Transverse colon (tissue), 4 donors: ENCODE results near the gene MAFB. TPM values are rescaled to one million over a fixed set of nuclear protein-coding genes. Genes with fewer than 3 reads are reported as not detected.

ENCODE experiments used
- DNase-seq: peaks from one replicate; pipeline ENCODE4 v3.0.0-alpha.2; 2019
- H3K27ac ChIP-seq, 4 donors: fragments of 200-600 bp; sonication (generic); 2 replicates each; pipeline ENCODE4 v1.5.1; 2016 to 2018; ENCODE audit warnings: inconsistent platforms in 4 of 4
- H3K27me3 ChIP-seq: fragments of 200-600 bp; sonication (generic); 2 replicates; pipeline ENCODE4 v1.5.1; 2017; ENCODE audit warnings: inconsistent platforms
- H3K36me3 ChIP-seq, 4 donors: fragments of 200-600 bp; sonication (generic); 2 replicates each; pipeline ENCODE4 v1.5.1; 2017 to 2019; ENCODE audit warnings: inconsistent platforms in 4 of 4
- H3K4me1 ChIP-seq, 4 donors: fragments of 200-600 bp; sonication (generic); 2 replicates each; pipeline ENCODE4 v1.5.1; 2017 to 2020; ENCODE audit warnings: inconsistent platforms in 4 of 4
- H3K4me3 ChIP-seq, 4 donors: fragments of 200-600 bp; sonication (generic); 1 replicate in 1 of 4; 2 replicates in 3 of 4; pipeline versions ENCODE4 v1.5.1 to v1.6.1; 2017 to 2019; ENCODE audit warnings: inconsistent platforms in 4 of 4
- H3K9me3 ChIP-seq, 2 donors: fragments of 200-600 bp; sonication (generic); 2 replicates each; pipeline ENCODE4 v1.5.1; 2017 to 2019; ENCODE audit warnings: inconsistent platforms in 2 of 2
- EP300 ChIP-seq: sonication (generic); formaldehyde crosslinking; IDR thresholded peaks from one replicate; pipeline ENCODE4 v1.6.1; 2017; ENCODE audit warnings: antibody characterized with exemption, low read depth
- POLR2A ChIP-seq: fragments of 450-650 bp; IDR thresholded peaks from one replicate; pipeline ENCODE4 v1.6.1; 2016; ENCODE audit warnings: antibody characterized with exemption, mild to moderate bottlenecking, moderate library complexity
- POLR2AphosphoS5 ChIP-seq, 3 donors: sonication (generic); formaldehyde crosslinking; IDR thresholded peaks; one replicate each; pipeline ENCODE4 v1.6.1; 2016; ENCODE audit warnings: antibody characterized with exemption in 3 of 3
- WGBS, 2 donors: methylation state at CpG; one replicate each; pipeline ENCODE4 v1.1.5; 2018; ENCODE audit warnings: low coverage in 1 of 2; 5-methylcytosine and 5-hydroxymethylcytosine counted together
- in situ Hi-C, 4 donors: fragments of 200-750 bp; cut with MboI; loops; one replicate each; pipeline versions ENCODE4 v1.15.0 to v1.15.1; 2017; ENCODE audit warnings: low sequenced_read_pairs in 3 of 4, low pct_ligation_motif_present in 1 of 4, low pct_unique_long_range_greater_than_20kb in 1 of 4
- intact Hi-C: fragments of 100-400 bp; cut with DNase I; formaldehyde crosslinking; loops from one replicate; pipeline ENCODE4 v1.15.1; 2023; ENCODE audit warnings: low total_unique reads
- total RNA-seq, 4 donors: library from RNA; depleted of rRNA; stranded (reverse); fragments of >200 nt; gene quantifications; one replicate each; pipeline ENCODE4 v1.1.0, GENCODE V29; 2016
- TF ChIP-seq, protein P1 (sequence below), 5 experiments: fragments of 200-600 bp in 3 of 5; fragments of 450-650 bp in 2 of 5; sonication (generic) in 3 of 5; IDR thresholded peaks; 1 replicate in 2 of 5; 2 replicates in 3 of 5; pipeline ENCODE4 v1.5.1; 2016 to 2017; ENCODE audit warnings: antibody characterized with exemption in 5 of 5, inconsistent platforms in 3 of 5, mild to moderate bottlenecking in 2 of 5, moderate library complexity in 1 of 5

The MAFB gene
- total RNA-seq, 4 donors from 2014 or later, result 12.2 to 74.4 (median 22.7) TPM

- TF ChIP-seq EP300 (no peak), POLR2A (no peak), POLR2AphosphoS5 (IDR thresholded peaks at IDR 0.05) (no peak)
- TF ChIP-seq, protein P1, sequence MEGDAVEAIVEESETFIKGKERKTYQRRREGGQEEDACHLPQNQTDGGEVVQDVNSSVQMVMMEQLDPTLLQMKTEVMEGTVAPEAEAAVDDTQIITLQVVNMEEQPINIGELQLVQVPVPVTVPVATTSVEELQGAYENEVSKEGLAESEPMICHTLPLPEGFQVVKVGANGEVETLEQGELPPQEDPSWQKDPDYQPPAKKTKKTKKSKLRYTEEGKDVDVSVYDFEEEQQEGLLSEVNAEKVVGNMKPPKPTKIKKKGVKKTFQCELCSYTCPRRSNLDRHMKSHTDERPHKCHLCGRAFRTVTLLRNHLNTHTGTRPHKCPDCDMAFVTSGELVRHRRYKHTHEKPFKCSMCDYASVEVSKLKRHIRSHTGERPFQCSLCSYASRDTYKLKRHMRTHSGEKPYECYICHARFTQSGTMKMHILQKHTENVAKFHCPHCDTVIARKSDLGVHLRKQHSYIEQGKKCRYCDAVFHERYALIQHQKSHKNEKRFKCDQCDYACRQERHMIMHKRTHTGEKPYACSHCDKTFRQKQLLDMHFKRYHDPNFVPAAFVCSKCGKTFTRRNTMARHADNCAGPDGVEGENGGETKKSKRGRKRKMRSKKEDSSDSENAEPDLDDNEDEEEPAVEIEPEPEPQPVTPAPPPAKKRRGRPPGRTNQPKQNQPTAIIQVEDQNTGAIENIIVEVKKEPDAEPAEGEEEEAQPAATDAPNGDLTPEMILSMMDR (IDR thresholded peaks at IDR 0.05), result no peak
- in situ Hi-C loops, result no loop called here
- Histone ChIP-seq H3K4me1 (no peaks in the 10 kb centered on the region), H3K9me3 (no peaks in the 10 kb centered on the region), H3K36me3 (no peaks in the 10 kb centered on the region), H3K4me3 (no peak overlapping the region), H3K27ac (no peak overlapping the region), H3K27me3 (no peaks in the 10 kb centered on the region)
- intact Hi-C loops, result no loop called here
- no peak for DNase-seq
- 76 to 81% methylated on average over 8 of the region's 8 CpGs for WGBS, 2 donors
Observed at GRCh38 chr20:40720099-40720498, 31.1 kb upstream of the MAFB start.

GRCh38 chr20:40718982-40719729, 30.1 kb upstream of the MAFB start:
- DNase-seq, result no peak
- H3K4me3 ChIP-seq, result no peak overlapping the region
- no peaks in the 10 kb centered on the region for H3K9me3 ChIP-seq
- H3K27ac ChIP-seq, result no peak overlapping the region
- H3K27me3 ChIP-seq, result no peaks in the 10 kb centered on the region
- no peaks in the 10 kb centered on the region for H3K4me1 ChIP-seq
- in situ Hi-C loops (no loop called here), intact Hi-C loops (no loop called here)
- H3K36me3 ChIP-seq, result no peaks in the 10 kb centered on the region
- no peak for TF ChIP-seq POLR2AphosphoS5 (IDR thresholded peaks at IDR 0.05)
- TF ChIP-seq POLR2A, result no peak
- TF ChIP-seq, protein P1 (IDR thresholded peaks at IDR 0.05), result no peak
- no peak for TF ChIP-seq EP300
- 75 to 84% methylated on average over 8 of the region's 8 CpGs for WGBS, 2 donors

GRCh38 chr20:40718214-40718977, 29.4 kb upstream of the MAFB start:
- Histone ChIP-seq H3K36me3 (no peaks in the 10 kb centered on the region), H3K27me3 (no peaks in the 10 kb centered on the region), H3K4me1 (no peaks in the 10 kb centered on the region), H3K9me3 (no peaks in the 10 kb centered on the region), H3K4me3 (no peak overlapping the region), H3K27ac (no peak overlapping the region)
- DNase-seq, result no peak
- intact Hi-C loops (no loop called here), in situ Hi-C loops (no loop called here)
- WGBS, 2 donors, result 81 to 82% methylated on average over 6 to 12 of the region's 12 CpGs
- no peak for TF ChIP-seq EP300
- TF ChIP-seq POLR2A, result no peak
- TF ChIP-seq POLR2AphosphoS5 (IDR thresholded peaks at IDR 0.05), result no peak
- TF ChIP-seq, protein P1 (IDR thresholded peaks at IDR 0.05), result no peak

DNA sequence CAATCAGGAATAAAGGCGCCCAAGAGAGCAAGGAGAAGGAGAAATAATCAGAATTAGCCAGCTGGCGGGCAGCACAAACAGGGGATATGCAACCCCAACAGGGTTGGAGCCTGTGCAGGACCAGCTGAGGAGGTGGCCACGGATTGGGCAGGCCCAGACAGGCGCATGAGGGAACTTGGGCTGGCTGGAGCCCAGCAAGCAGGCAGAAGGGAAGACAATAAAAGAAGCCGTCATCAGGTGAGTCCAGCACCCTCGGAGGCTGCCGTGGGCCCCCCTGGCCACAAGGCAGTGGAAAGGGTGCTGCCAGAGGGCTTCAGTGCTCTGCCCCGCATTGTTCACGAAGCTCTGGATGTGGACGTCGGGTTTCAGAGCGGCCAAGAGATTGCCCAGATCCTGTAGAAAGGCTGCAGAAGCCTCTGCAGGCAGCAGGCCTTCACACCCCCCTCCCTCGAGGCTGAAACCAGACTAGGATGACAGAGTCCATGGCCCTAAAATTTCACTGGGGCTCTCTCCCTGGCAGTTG, 28.4 kb upstream of the MAFB start:
- in situ Hi-C loops (no loop called here), intact Hi-C loops (no loop called here)
- TF ChIP-seq EP300 (no peak), POLR2AphosphoS5 (IDR thresholded peaks at IDR 0.05) (no peak), POLR2A (no peak)
- TF ChIP-seq, protein P1 (IDR thresholded peaks at IDR 0.05), result no peak
- H3K9me3 ChIP-seq, result no peaks in the 10 kb centered on the region
- no peak overlapping the region for H3K4me3 ChIP-seq
- H3K36me3 ChIP-seq, result no peaks in the 10 kb centered on the region
- H3K4me1 ChIP-seq, result no peaks in the 10 kb centered on the region
- peaks cover 3% of the 10 kb centered on the region for H3K27me3 ChIP-seq
- no peak for DNase-seq
- no peak overlapping the region for H3K27ac ChIP-seq
- 77% methylated on average over 12 of the region's 13 CpGs; no CpG with 5 or more reads in 1 of the 2 donors for WGBS, 2 donors
